Loucy (cell line): ENCODE data around the gene PLK2.

Experiments used
- CTCF ChIP-seq: fragments of 200-600 bp; sonication (generic); conservative IDR thresholded peaks from 2 replicates; pipeline ENCODE4 v1.5.1; 2014; ENCODE audit warnings: mild to moderate bottlenecking, antibody characterized with exemption, low read length
- EZH2phosphoT487 ChIP-seq: fragments of 200-600 bp; IDR thresholded peaks from 2 replicates; pipeline ENCODE4 v1.6.1; 2018; ENCODE audit warnings: antibody characterized with exemption, mild to moderate bottlenecking, moderate library complexity, borderline replicate concordance

- no peak for TF ChIP-seq CTCF
- no peak for TF ChIP-seq EZH2phosphoT487
Observed at GRCh38 chr5:58440901-58441460, 18.9 kb downstream of the PLK2 start.
